HEK293 (cell line): Measurements from ENCODE around the gene ABHD3.

Source experiments
- EGR2 ChIP-seq: fragments of 450-650 bp; formaldehyde crosslinking; IDR thresholded peaks from 2 replicates; pipeline ENCODE4 v1.5.1; 2016; ENCODE audit warnings: low read depth, missing biosample characterization, missing genetic modification characterization
- FEZF1 ChIP-seq: fragments of 450-650 bp; formaldehyde crosslinking; IDR thresholded peaks from 2 replicates; pipeline ENCODE4 v1.5.1; 2016; ENCODE audit warnings: missing biosample characterization, missing genetic modification characterization
- HOXA7 ChIP-seq: sonication (generic); formaldehyde crosslinking; IDR thresholded peaks from 2 replicates; pipeline ENCODE4 v1.8.1; 2022; ENCODE audit warnings: missing genetic modification reagents, borderline replicate concordance
- IKZF3 ChIP-seq: fragments of 450-650 bp; IDR thresholded peaks from 2 replicates; pipeline ENCODE4 v1.5.0; 2018; ENCODE audit warnings: missing biosample characterization, mild to moderate bottlenecking, missing genetic modification characterization, moderate library complexity
- KLF7 ChIP-seq: fragments of 450-650 bp; formaldehyde crosslinking; IDR thresholded peaks from 2 replicates; pipeline ENCODE4 v1.5.1; 2016; ENCODE audit warnings: missing biosample characterization, missing genetic modification characterization, borderline replicate concordance
- KLF8 ChIP-seq: fragments of 450-650 bp; formaldehyde crosslinking; IDR thresholded peaks from 2 replicates; pipeline ENCODE4 v1.5.1; 2016; ENCODE audit warnings: missing biosample characterization, missing genetic modification characterization
- MEIS1 ChIP-seq: sonication (generic); formaldehyde crosslinking; IDR thresholded peaks from 2 replicates; pipeline ENCODE4 v1.8.1; 2022; ENCODE audit warnings: missing genetic modification reagents, mild to moderate bottlenecking, borderline replicate concordance
- SP2 ChIP-seq: fragments of 450-650 bp; formaldehyde crosslinking; IDR thresholded peaks from 2 replicates; pipeline ENCODE4 v1.5.1; 2016; ENCODE audit warnings: missing biosample characterization, missing genetic modification characterization
- YY1 ChIP-seq: fragments of 450-650 bp; formaldehyde crosslinking; IDR thresholded peaks from 2 replicates; pipeline ENCODE4 v1.5.1; 2018; ENCODE audit warnings: missing biosample characterization, missing genetic modification characterization
- ZBTB1 ChIP-seq: fragments of 450-650 bp; formaldehyde crosslinking; IDR thresholded peaks from 2 replicates; pipeline ENCODE4 v1.5.1; 2016; ENCODE audit warnings: missing biosample characterization, missing genetic modification characterization
- ZFHX2 ChIP-seq: fragments of 450-650 bp; formaldehyde crosslinking; conservative IDR thresholded peaks from 2 replicates; pipeline ENCODE4 v1.5.1; 2016; ENCODE audit warnings: missing biosample characterization, missing genetic modification characterization
- ZFP3 ChIP-seq: fragments of 450-650 bp; formaldehyde crosslinking; IDR thresholded peaks from 2 replicates; pipeline ENCODE4 v1.5.1; 2016; ENCODE audit warnings: low read depth, missing biosample characterization, missing genetic modification characterization
- ZFP41 ChIP-seq: fragments of 450-650 bp; formaldehyde crosslinking; IDR thresholded peaks from 2 replicates; pipeline ENCODE4 v1.5.1; 2016; ENCODE audit warnings: missing biosample characterization, missing genetic modification characterization, borderline replicate concordance
- ZNF10 ChIP-seq: fragments of 450-650 bp; formaldehyde crosslinking; IDR thresholded peaks from 2 replicates; pipeline ENCODE4 v1.5.1; 2017; ENCODE audit warnings: missing biosample characterization, missing genetic modification characterization
- ZNF140 ChIP-seq: fragments of 450-650 bp; formaldehyde crosslinking; IDR thresholded peaks from 2 replicates; pipeline ENCODE4 v1.5.1; 2016; ENCODE audit warnings: missing biosample characterization, missing genetic modification characterization
- ZNF202 ChIP-seq: fragments of 450-650 bp; formaldehyde crosslinking; IDR thresholded peaks from 2 replicates; pipeline ENCODE4 v1.5.1; 2016; ENCODE audit warnings: missing biosample characterization, missing genetic modification characterization, borderline replicate concordance
- ZNF266 ChIP-seq: fragments of 450-650 bp; formaldehyde crosslinking; IDR thresholded peaks from 2 replicates; pipeline ENCODE4 v1.5.1; 2016; ENCODE audit warnings: missing biosample characterization, missing genetic modification characterization, low read depth
- ZNF280C ChIP-seq: fragments of 450-650 bp; formaldehyde crosslinking; IDR thresholded peaks from 2 replicates; pipeline ENCODE4 v1.5.1; 2016; ENCODE audit warnings: missing biosample characterization, missing genetic modification characterization
- ZNF302 ChIP-seq: fragments of 450-650 bp; formaldehyde crosslinking; IDR thresholded peaks from 2 replicates; pipeline ENCODE4 v1.5.1; 2016; ENCODE audit warnings: missing biosample characterization, missing genetic modification characterization, low read depth
- ZNF311 ChIP-seq: fragments of 450-650 bp; formaldehyde crosslinking; IDR thresholded peaks from 2 replicates; pipeline ENCODE4 v1.5.1; 2017; ENCODE audit warnings: missing biosample characterization, missing genetic modification characterization, borderline replicate concordance
- ZNF362 ChIP-seq: fragments of 450-650 bp; formaldehyde crosslinking; IDR thresholded peaks from 2 replicates; pipeline ENCODE4 v1.5.1; 2016; ENCODE audit warnings: missing biosample characterization, missing genetic modification characterization
- ZNF366 ChIP-seq: fragments of 450-650 bp; formaldehyde crosslinking; conservative IDR thresholded peaks from 2 replicates; pipeline ENCODE4 v1.5.1; 2016; ENCODE audit warnings: missing biosample characterization, missing genetic modification characterization
- ZNF37A ChIP-seq: fragments of 450-650 bp; IDR thresholded peaks from 2 replicates; pipeline ENCODE4 v1.5.1; 2018; ENCODE audit warnings: missing biosample characterization, missing genetic modification characterization
- ZNF391 ChIP-seq: fragments of 450-650 bp; formaldehyde crosslinking; IDR thresholded peaks from 2 replicates; pipeline ENCODE4 v1.5.1; 2016; ENCODE audit warnings: low read depth, missing biosample characterization, missing genetic modification characterization, borderline replicate concordance
- ZNF48 ChIP-seq: fragments of 450-650 bp; formaldehyde crosslinking; IDR thresholded peaks from 2 replicates; pipeline ENCODE4 v1.5.1; 2016; ENCODE audit warnings: missing biosample characterization, missing genetic modification characterization
- ZNF488 ChIP-seq: fragments of 450-650 bp; formaldehyde crosslinking; IDR thresholded peaks from 2 replicates; pipeline ENCODE4 v1.5.1; 2016; ENCODE audit warnings: missing biosample characterization, missing genetic modification characterization
- ZNF510 ChIP-seq: fragments of 450-650 bp; formaldehyde crosslinking; IDR thresholded peaks from 2 replicates; pipeline ENCODE4 v1.5.1; 2018; ENCODE audit warnings: mild to moderate bottlenecking, missing genetic modification characterization, missing biosample characterization; ENCODE audit not compliant: insufficient replicate concordance
- ZNF548 ChIP-seq: fragments of 450-650 bp; formaldehyde crosslinking; IDR thresholded peaks from 2 replicates; pipeline ENCODE4 v1.5.1; 2016; ENCODE audit warnings: missing biosample characterization, missing genetic modification characterization
- ZNF596 ChIP-seq: fragments of 450-650 bp; IDR thresholded peaks from 2 replicates; pipeline ENCODE4 v1.5.0; 2018; ENCODE audit warnings: missing biosample characterization, mild to moderate bottlenecking, missing genetic modification characterization, moderate library complexity
- ZNF600 ChIP-seq: fragments of 450-650 bp; formaldehyde crosslinking; IDR thresholded peaks from 2 replicates; pipeline ENCODE4 v1.5.1; 2016; ENCODE audit warnings: missing biosample characterization, missing genetic modification characterization
- ZNF621 ChIP-seq: fragments of 450-650 bp; formaldehyde crosslinking; IDR thresholded peaks from 2 replicates; pipeline ENCODE4 v1.5.1; 2017; ENCODE audit warnings: missing biosample characterization, missing genetic modification characterization
- ZNF692 ChIP-seq: fragments of 450-650 bp; formaldehyde crosslinking; IDR thresholded peaks from 2 replicates; pipeline ENCODE4 v1.5.1; 2016; ENCODE audit warnings: missing biosample characterization, missing genetic modification characterization
- ZNF76 ChIP-seq: fragments of 450-650 bp; formaldehyde crosslinking; IDR thresholded peaks from 2 replicates; pipeline ENCODE4; 2016; ENCODE audit warnings: low read depth, missing biosample characterization, missing genetic modification characterization, borderline replicate concordance
- ZNF768 ChIP-seq: fragments of 450-650 bp; formaldehyde crosslinking; IDR thresholded peaks from 2 replicates; pipeline ENCODE4 v1.5.1; 2018; ENCODE audit warnings: missing biosample characterization, mild to moderate bottlenecking, missing genetic modification characterization
- ZNF785 ChIP-seq: fragments of 450-650 bp; formaldehyde crosslinking; IDR thresholded peaks from 2 replicates; pipeline ENCODE4 v1.5.1; 2016; ENCODE audit warnings: missing biosample characterization, missing genetic modification characterization

ABHD3 gene

GRCh38 chr18:21740538-21741311 is 36.2 kb upstream of the ABHD3 start, which contains the start of gene MIB1 (continued):
- TF ChIP-seq ZNF366 (tag by site-specific recombination) (peak; percentile 94), ZNF510 (no peak), ZNF596 (tag by site-specific recombination) (no peak), ZNF311 (tag by site-specific recombination) (no peak), MEIS1 (CRISPR knock-in tag) (no peak), ZNF785 (tag by site-specific recombination) (no peak), ZNF280C (tag by site-specific recombination) (no peak), ZNF302 (tag by site-specific recombination) (no peak), ZNF548 (tag by site-specific recombination) (no peak), ZNF600 (no peak; the same call in 1 of the 2 replicates), KLF7 (tag by site-specific recombination) (peak; percentile 87; the same call in 1 of the 2 replicates), ZFP41 (tag by site-specific recombination) (no peak), SP2 (tag by site-specific recombination) (peak; percentile 92), ZNF621 (tag by site-specific recombination) (no peak), ZNF692 (tag by site-specific recombination) (peak; percentile 61), ZNF37A (tag by site-specific recombination) (no peak), ZFHX2 (tag by site-specific recombination) (peak; percentile 88), IKZF3 (tag by site-specific recombination) (peak; percentile 93), HOXA7 (CRISPR knock-in tag) (no peak), ZNF488 (tag by site-specific recombination) (no peak), ZFP3 (no peak), ZNF362 (tag by site-specific recombination) (no peak), YY1 (tag by site-specific recombination) (no peak), ZNF391 (no peak), EGR2 (tag by site-specific recombination) (peak; percentile 39; the same call in 1 of the 2 replicates), ZNF10 (tag by site-specific recombination) (no peak), ZNF48 (tag by site-specific recombination) (no peak), ZNF768 (tag by site-specific recombination) (no peak), ZNF266 (tag by site-specific recombination) (no peak), KLF8 (tag by site-specific recombination) (peak; percentile 95), ZNF202 (tag by site-specific recombination) (no peak), ZBTB1 (tag by site-specific recombination) (no peak), ZNF76 (tag by site-specific recombination) (0 out of 2 replicates have a peak, but pooled peaks have one; percentile 33), FEZF1 (tag by site-specific recombination) (no peak), ZNF140 (tag by site-specific recombination) (no peak)
